HUDEP-2 (cell line): ENCODE results near the gene ADGRB2.
"Not testable (repeated sequence)": the region's sequence is repeated elsewhere in the genome, so short reads cannot be mapped to it uniquely, and the experiment has no call there.

ENCODE experiments used
- DNase-seq, 76 experiments: peaks; one replicate each; lab custom pipeline; 2025; ENCODE audit not compliant: unreplicated experiment in 76 of 76; lab: John Stamatoyannopoulos, UW

The ADGRB2 gene

GRCh38 chr1:31730336-31731048, 33.6 kb downstream of the ADGRB2 start:
- DNase-seq: no peak

DNA sequence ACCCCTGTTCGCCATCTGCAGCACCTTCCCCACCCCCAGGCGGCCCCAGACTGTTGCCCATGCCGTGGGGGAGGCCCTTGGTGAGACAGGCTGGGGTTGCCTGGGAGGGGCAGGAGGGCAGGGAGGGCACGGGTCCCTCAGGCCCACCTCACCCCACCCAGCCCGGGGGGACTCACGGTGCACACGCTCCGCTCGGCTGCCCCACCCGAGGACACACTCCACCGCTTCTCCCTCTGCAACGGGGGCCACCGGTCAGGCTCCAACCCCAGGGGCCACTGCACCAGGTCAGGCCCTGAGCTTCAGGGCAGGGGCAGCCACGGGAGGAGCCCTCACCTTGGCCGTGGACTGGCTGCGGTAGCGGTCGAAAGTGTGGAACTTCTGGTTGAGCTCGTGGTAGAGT, 36.3 kb downstream of the ADGRB2 start:
- no peak for DNase-seq

DNA sequence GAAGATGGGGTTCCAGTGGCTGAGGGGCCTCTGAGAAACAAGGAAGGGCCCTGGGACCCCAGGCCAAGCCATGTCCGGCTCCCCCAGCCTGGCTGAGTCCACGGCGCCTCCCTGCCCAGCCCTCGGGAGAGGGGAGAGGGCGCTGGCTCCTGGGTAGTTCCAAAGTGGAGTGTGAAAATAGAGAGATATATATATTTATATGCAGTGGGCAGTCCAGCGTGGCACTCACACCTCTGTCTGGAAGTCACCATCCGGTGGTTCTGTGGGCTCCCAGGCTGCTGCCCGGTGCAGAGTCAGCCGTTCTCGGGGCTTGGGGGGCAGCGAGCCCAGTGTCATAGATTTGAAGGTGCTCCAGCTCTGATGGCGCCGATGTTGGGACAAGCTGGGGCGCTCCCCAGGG, 36.9 kb downstream of the ADGRB2 start:
- DNase-seq: no peak

DNA sequence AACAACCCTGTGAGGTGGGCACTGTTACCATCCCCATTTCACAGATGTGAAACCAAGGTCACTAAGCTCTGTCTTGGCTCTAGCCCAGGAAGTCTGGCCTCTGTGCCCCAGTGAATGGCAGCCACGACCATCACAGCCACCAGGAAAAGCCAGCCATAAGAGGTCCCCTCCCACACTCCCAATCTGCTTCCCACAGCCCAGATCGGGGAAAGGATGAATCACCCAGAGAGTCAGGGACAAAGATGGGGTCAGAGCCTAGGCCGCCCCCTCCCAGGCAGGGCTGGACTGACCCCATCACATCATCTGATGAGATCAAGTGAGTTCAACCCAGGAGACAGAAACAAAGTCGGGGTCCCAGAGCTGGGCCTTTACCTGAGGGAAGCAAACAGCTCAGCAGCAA, 37.4 kb downstream of the ADGRB2 start:
- no peak for DNase-seq

GRCh38 chr1:31725777-31726535, 38.2 kb downstream of the ADGRB2 start:
- no peak for DNase-seq

- DNase-seq: no peak
Observed at GRCh38 chr1:31725134-31725533, 39.0 kb downstream of the ADGRB2 start.

GRCh38 chr1:31723828-31724359, 40.2 kb downstream of the ADGRB2 start:
- DNase-seq: peak in 48 of 76 experiments; percentile 8 to 64 (median 30)

DNA sequence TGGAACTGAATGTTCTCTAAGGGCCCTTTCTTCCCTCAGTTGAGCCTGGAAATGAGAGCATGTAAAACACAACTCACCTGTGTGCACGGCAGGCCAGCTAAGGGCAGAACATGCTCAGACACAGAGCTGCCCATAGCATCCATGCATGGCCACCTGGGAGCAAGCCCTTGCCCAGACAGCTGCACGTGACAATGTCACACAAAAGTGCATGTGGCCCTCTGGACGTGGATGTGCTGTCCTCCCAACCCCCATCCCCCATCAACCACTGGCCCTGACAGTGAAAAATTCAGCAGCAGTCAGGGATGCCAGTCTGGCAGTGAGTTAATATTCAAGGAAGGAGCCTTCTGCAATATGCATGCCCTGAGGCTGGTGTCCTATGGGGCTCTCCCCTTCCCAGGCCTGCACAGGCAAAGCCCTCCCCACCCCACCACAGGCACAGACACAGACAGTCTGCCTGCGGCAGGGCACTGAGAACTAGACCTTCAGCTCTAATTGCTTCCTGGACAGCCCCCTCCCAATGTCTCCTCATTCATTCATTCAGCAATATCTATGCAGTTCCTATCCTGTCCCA, 45.7 kb downstream of the ADGRB2 start:
- DNase-seq: no peak

DNA sequence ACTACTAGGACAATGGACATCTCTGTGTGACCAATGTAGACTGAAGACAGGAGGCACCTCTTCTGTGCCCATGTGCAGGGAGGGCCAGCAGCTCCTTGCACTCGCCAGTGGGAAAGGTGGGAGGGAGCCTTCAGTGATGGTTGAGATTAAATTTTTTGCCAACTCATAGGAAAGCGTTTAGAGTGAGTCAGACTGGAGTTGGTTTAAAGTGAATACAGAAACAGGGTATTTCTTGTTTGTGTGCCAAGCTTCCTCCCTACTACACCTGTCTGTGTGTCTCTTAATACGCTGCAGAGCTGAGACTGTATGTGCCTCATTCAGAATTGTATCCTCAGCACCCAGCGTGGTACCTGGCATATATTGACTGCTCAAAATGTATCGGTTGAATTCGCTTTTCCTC, 46.8 kb downstream of the ADGRB2 start:
- no peak for DNase-seq

GRCh38 chr1:31715873-31716220, 48.3 kb downstream of the ADGRB2 start:
- no peak for DNase-seq

- peak in 16 of 76 experiments; percentile 3 to 26 (median 13) for DNase-seq
Observed at GRCh38 chr1:31715087-31715872, 48.9 kb downstream of the ADGRB2 start.

DNA sequence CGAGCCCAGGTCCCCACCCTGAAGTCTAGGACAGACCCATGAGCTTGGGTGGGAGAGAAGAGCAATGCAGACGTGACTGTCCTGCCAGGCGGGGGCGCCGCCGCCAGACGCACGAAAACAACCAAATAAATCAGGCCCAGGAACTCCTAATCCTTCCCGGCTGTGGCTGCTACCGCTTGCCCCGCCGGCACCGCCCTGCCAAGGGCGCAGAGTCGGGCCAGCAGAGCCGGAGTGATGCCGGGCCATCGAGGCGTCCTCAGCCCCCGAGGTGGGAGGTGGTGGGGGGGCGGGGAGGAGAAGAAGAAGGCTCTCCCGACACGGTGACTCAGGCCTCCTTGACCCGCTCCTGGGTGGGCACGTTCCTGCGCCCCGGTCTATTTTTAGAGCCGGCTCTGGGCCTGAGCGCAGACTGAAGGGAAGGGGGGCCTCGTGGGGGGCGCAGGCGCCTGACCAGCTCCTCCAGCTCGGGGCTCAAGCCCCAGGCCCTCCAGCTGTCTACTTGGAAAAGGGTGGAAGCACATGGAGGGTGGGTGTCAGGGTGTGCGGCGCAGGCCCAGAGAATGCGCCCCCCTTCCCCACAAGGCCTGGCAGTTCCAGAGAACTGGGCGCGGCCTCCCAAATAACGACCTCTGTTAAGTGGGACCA, 49.6 kb downstream of the ADGRB2 start:
- DNase-seq: peak in 14 of 76 experiments; percentile 6 to 32 (median 10)

DNA sequence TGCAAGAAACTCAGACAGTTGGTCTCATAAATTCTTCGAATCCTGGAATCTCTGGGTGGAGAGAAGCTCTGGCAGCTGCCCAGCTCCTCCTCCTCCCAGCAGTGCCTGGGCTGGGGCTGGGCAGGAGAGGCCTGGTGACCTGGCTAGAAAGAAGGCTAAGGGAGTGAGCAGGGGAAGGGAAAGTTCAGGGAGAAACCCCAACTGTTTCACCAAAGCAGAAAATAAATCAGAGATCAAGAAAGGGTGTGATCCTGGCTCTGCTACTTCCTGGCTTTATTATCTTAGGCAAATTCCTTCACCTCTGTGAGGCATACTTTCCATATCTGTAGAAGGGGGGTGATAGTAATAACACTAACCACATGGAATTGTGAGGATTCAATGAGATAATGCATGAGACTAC, 51.5 kb downstream of the ADGRB2 start:
- DNase-seq: no peak

- DNase-seq: no peak
Observed at GRCh38 chr1:31712068-31712467, 52.1 kb downstream of the ADGRB2 start.

DNA sequence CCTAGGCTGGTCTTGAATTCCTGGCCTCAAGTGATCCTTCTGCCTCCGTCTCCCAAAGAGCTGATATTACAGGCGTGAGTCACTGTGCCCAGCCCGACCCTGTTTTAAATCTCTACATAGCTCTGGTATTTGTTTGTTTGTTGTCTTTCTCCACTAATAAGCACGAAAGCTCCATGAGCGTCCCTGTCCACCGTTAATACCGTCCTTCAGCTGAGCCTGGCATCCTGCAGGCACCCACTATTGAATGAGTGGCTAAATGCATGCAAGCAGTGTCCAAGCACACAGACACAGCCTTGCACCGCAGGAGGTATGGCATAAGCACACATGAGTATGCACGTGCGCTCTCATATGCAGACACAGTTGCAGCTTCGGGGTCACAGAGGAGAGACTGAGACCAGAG, 55.8 kb downstream of the ADGRB2 start:
- DNase-seq: no peak

- DNase-seq: peak in 5 of 76 experiments; percentile 14 to 46 (median 19)
Observed at GRCh38 chr1:31707711-31708110, 56.4 kb downstream of the ADGRB2 start.

GRCh38 chr1:31707059-31707600, 57.0 kb downstream of the ADGRB2 start:
- not testable (repeated sequence) for DNase-seq

DNA sequence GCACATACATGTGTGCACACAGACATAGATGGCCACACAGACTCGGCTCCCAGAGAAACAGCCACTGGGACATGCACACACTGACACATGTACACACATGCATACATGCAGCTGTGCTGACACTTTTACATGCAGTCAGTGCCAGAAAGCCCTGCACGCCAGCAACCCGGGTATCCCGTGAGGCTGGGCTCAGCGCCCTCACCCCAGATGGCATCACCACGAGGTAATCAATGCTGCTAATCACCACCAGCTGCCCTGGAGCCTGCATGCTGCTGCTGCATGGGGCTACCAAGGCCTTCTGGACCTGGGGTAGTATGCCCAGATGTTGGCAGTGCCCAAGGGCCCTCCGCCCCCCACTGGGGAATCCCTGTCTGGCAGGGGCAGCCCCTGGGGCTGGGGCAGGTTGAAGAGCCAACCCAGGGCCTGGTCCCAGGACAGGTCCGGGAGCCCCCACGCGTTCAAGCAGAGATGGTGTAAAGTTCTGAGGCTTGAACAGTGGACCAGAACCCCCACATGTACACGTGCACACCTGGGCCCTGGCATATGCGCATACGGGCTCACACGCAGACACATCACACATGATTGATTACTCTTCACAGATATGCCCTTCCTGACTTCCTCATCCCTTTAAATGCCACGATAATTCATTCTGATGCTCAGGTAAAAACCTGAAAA, 57.6 kb downstream of the ADGRB2 start:
- DNase-seq: no peak

GRCh38 chr1:31705080-31705866, 58.9 kb downstream of the ADGRB2 start:
- peak in 7 of 76 experiments; percentile 6 to 33 (median 10) for DNase-seq
